ENCODE measurements around the gene GABRB2.

- no peak for TF ChIP-seq EZH2phosphoT487 (IDR thresholded peaks at IDR 0.05; ENCODE audit: insufficient read depth, low read depth)
- no peak for TF ChIP-seq EZH2 (IDR thresholded peaks at IDR 0.05; ENCODE audit: insufficient read depth, poor library complexity, severe bottlenecking)
Observed at GRCh38 chr5:161546095-161546469, 443 bp downstream of the GABRB2 start.
